ENCODE results near the gene TH. TPM values are rescaled to one million over a fixed set of nuclear protein-coding genes. Genes with fewer than 3 reads are reported as not detected.
"Not testable (repeated sequence)": the region's sequence is repeated elsewhere in the genome, so short reads cannot be mapped to it uniquely, and the experiment has no call there.

Gene TH
- total RNA-seq, 4 donors from 2014 or later = 0.36 to 0.84 TPM; not detected in 2

DNA sequence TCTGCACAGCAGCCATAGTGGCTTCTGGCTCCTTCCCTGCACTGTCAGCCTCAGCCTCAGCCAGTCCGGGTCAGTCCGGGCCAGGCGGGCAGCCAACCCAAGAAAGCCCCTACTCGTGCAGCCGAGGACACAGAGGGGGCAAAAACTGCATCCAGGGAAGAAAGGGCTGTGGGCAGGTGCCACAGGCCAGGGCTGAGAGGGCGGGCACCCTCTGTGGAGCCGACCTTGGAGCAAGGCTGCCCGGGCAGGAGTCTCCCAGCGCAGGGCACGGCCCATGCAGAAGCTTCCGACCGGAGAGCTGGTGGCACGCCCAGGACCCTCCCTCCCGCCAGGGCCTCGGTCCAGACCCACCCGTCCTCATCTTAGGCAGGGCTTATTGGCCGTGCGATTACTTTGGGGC lies 10.5 kb upstream of the TH start:
- TF ChIP-seq POLR2A (IDR thresholded peaks at IDR 0.05) = no peak
- TF ChIP-seq, protein P1, sequence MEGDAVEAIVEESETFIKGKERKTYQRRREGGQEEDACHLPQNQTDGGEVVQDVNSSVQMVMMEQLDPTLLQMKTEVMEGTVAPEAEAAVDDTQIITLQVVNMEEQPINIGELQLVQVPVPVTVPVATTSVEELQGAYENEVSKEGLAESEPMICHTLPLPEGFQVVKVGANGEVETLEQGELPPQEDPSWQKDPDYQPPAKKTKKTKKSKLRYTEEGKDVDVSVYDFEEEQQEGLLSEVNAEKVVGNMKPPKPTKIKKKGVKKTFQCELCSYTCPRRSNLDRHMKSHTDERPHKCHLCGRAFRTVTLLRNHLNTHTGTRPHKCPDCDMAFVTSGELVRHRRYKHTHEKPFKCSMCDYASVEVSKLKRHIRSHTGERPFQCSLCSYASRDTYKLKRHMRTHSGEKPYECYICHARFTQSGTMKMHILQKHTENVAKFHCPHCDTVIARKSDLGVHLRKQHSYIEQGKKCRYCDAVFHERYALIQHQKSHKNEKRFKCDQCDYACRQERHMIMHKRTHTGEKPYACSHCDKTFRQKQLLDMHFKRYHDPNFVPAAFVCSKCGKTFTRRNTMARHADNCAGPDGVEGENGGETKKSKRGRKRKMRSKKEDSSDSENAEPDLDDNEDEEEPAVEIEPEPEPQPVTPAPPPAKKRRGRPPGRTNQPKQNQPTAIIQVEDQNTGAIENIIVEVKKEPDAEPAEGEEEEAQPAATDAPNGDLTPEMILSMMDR (IDR thresholded peaks at IDR 0.05) = no peak
- no peak for DNase-seq (ENCODE audit: low spot score in 2 of 2)
- no peak overlapping the region for H3K4me3 ChIP-seq (ENCODE audit: low read depth, poor library complexity, severe bottlenecking)
- 69 to 81% methylated on average over 16 of the region's 18 CpGs for WGBS, 2 donors
- intact Hi-C loops (cut with DNase I; ENCODE audit: low total_unique reads) = loop anchor here (5.0 kb wide), 1 partner anchor 115 kb away; no protein-coding TSS in a partner anchor

DNA sequence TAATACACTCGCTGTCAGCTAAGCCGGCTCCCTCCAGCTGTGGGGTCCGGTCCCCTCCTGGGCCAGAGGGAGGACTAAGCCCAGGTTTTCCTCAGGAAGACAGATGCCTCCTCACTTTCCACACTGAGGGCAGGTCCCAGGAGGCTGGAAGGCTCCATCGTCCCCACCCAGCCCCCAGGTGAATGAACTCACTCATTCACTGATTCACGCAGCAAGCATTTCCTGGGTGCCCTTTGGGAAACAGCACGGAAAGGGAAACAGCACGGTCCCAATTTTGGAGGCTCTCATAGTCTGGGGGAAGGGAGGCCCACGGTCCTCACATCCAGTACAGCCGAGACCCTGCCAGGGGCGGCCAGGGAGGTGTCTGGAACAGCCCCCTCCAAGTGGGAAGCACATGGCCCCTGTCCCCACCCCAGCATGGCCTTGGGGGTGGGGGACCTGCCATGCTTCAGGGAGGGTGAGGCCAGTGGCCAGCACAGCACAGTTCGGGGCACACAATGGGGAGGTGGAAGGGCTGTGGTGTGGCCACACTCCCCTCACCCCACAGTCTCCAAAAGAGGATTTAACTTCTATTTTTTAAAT lies 9.3 kb upstream of the TH start:
- DNase-seq (ENCODE audit: low spot score in 2 of 2) = no peak
- TF ChIP-seq, protein P1 (IDR thresholded peaks at IDR 0.05) = no peak
- intact Hi-C loops (cut with DNase I; ENCODE audit: low total_unique reads) = loop anchor here (5.0 kb wide), 1 partner anchor 116 kb away; no protein-coding TSS in a partner anchor
- 57 to 65% methylated on average over 9 to 11 of the region's 11 CpGs for WGBS, 2 donors
- no peak overlapping the region for H3K4me3 ChIP-seq (ENCODE audit: low read depth, poor library complexity, severe bottlenecking)

DNA sequence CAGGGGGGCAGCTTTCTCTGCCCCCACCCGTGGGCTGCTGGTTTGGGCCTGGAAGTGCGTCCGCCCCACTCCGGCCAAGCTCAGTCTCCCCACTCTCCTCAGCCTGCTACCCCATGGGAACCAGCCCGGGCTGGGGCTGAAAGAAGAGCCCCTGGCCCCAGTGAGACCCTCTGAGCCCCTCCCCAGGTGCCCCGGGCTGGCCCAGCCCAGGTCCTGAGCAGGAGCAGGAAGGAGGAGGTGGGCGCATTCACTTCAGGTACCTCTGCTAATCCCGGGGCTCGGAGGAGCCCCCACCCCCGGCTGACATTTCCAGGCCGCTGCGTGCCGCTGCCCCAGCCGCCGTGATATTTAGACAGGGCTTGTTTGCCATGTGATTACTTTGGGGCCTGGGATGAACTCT lies 8.7 kb upstream of the TH start:
- intact Hi-C loops (cut with DNase I; ENCODE audit: low total_unique reads) = loop anchor here (5.0 kb wide), 1 partner anchor 117 kb away; no protein-coding TSS in a partner anchor
- TF ChIP-seq, protein P1 (IDR thresholded peaks at IDR 0.05) = no peak
- TF ChIP-seq POLR2A (IDR thresholded peaks at IDR 0.05) = no peak
- no peak overlapping the region for H3K4me3 ChIP-seq (ENCODE audit: low read depth, poor library complexity, severe bottlenecking)
- DNase-seq (ENCODE audit: low spot score in 2 of 2) = no peak
- 72% methylated on average over 8 to 12 of the region's 15 CpGs for WGBS, 2 donors

DNA sequence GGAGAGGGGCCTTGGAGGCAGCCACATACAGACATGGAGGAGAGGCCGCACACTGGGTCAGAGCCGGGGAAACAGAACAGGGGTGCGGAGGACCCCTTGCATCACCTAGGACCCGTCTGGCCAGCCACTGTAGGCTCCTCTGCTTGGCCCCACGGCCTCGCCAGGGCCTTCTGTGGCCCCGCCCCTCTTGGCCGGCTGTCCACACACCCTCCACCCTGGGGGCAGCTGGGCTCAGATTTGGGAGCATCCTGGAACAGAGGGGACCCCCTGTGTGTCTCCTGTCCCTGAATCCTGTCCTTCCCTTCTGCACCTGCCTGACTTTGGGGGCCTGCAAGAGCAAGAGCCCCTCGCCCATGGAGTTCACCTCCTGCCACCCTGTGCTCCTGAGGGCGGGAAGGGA lies 7.9 kb upstream of the TH start:
- no peak for TF ChIP-seq POLR2A (IDR thresholded peaks at IDR 0.05)
- TF ChIP-seq, protein P1 (IDR thresholded peaks at IDR 0.05) = no peak
- 58 to 64% methylated on average over 7 of the region's 10 CpGs for WGBS, 2 donors
- no peak for DNase-seq (ENCODE audit: low spot score in 2 of 2)
- no peak overlapping the region for H3K4me3 ChIP-seq (ENCODE audit: low read depth, poor library complexity, severe bottlenecking)
- intact Hi-C loops (cut with DNase I; ENCODE audit: low total_unique reads) = no loop called here

DNA sequence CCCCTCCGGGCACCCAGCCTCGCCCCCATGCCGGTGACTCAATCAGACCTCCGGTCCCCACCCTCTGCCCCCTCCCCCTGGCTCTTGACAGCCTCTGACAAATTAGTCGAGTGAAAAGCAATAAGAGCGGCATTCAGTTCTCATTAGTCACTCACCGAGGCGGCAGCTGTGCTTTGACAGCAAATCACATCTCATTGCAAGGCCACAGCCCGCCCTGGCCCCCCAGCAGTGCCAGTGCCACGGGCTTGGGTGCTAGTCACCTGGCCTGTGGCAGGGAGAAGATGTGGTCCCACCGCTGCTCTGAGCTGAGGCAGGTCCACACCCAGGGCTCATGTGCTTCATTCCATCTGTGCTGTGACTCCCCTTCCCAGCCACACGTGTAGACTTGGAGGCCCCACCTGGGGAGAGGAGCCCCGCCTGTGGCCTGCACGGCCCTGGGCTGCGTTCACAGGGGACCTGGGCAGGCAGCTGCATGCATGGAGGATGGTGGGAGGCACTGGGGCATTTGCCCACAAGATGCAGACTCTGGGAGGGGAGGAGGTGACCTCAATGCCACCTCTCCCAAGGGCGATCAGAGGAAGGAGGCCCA lies 7.4 kb upstream of the TH start:
- WGBS, 2 donors = 21 to 48% methylated on average over 11 to 15 of the region's 16 CpGs
- intact Hi-C loops (cut with DNase I; ENCODE audit: low total_unique reads) = no loop called here
- no peak for DNase-seq (ENCODE audit: low spot score in 2 of 2)
- no peak overlapping the region for H3K4me3 ChIP-seq (ENCODE audit: low read depth, poor library complexity, severe bottlenecking)
- TF ChIP-seq, protein P1 (IDR thresholded peaks at IDR 0.05) = no peak
- TF ChIP-seq POLR2A (IDR thresholded peaks at IDR 0.05) = no peak

DNA sequence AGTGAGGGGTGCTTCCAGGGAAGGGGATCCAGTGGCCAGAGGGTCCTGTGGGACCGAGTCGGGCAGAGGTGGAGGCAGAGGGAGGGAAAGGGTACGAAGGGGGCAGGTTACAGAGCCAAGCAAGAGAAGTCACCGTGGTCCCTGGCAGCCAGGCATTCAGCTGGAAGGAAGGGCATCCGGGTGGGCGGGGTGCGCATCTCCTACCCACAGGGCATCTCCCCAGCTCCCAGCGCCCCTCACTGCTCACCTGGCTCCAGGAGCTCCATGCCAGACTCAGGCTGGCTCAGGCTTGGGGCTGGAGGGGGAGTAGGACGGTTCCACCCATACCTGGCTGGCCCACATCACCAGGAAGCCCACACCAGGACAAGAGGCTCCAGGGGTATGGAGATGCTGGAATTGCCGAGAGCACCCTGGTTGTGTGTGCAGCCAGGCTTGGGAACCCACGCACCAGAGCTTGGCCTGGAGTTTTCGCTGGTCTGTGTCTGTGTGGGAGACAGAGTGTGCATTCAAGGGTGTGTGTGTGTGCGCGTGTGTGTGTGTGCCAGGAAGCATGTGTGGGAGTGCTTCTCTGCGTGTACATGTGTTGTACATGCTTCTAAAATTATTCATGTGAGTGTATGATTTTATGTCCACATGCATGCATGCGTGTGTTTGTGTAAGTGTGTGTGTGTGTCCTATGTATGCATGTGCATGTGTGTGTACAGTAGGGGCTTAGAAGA lies 6.6 kb upstream of the TH start:
- H3K4me3 ChIP-seq (ENCODE audit: low read depth, poor library complexity, severe bottlenecking); intact Hi-C loops (cut with DNase I; ENCODE audit: low total_unique reads); DNase-seq (ENCODE audit: low spot score in 2 of 2): not testable (repeated sequence)
- 52 to 60% methylated on average over 15 to 16 of the region's 16 CpGs for WGBS, 2 donors
